Astrocyte of the cerebellum (primary cell): Measurements from ENCODE around the gene LAMTOR2.

ENCODE experiments used
- DNase-seq: peaks from one replicate; pipeline ENCODE4 v3.0.0-alpha.2; 2011; ENCODE audit warnings: low read depth
- H3K4me3 ChIP-seq: 2 replicates; pipeline ENCODE4 v1.5.1; 2011; ENCODE audit warnings: mild to moderate bottlenecking, low read depth, low read length, moderate library complexity
- in situ Hi-C: cut with HindIII; loops from 2 replicates; pipeline ENCODE4 v1.10.0; 2017; ENCODE audit warnings: low sequenced_read_pairs
- TF ChIP-seq, protein P1 (sequence below): IDR thresholded peaks from 2 replicates; pipeline ENCODE4 v1.5.1; 2012; ENCODE audit warnings: low read length, low read depth, moderate library complexity, mild to moderate bottlenecking; ENCODE audit errors: missing control alignments

The LAMTOR2 gene

DNA sequence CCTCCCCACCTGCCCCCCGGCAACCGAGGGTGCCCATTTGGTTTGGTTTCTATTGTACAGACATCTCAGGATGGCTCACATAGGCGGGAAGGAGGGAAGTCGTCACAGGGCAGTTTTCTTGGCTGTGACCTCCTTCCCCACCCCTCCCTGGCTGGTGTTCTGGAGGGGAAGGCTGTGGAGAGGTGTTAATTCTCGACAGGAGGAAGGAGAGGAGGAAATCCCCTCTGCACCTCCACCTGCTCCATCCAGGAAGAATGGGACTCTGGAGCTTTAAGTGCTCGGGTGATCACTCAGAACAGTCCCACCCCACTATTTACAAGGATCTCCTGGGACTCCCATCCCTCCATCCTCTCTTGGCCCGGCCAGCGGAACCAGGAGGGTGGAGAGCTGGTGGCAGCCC, 20.1 kb downstream of the LAMTOR2 start:
- in situ Hi-C loops, result no loop called here
- H3K4me3 ChIP-seq, result no peak overlapping the region
- DNase-seq, result no peak
- TF ChIP-seq, protein P1, sequence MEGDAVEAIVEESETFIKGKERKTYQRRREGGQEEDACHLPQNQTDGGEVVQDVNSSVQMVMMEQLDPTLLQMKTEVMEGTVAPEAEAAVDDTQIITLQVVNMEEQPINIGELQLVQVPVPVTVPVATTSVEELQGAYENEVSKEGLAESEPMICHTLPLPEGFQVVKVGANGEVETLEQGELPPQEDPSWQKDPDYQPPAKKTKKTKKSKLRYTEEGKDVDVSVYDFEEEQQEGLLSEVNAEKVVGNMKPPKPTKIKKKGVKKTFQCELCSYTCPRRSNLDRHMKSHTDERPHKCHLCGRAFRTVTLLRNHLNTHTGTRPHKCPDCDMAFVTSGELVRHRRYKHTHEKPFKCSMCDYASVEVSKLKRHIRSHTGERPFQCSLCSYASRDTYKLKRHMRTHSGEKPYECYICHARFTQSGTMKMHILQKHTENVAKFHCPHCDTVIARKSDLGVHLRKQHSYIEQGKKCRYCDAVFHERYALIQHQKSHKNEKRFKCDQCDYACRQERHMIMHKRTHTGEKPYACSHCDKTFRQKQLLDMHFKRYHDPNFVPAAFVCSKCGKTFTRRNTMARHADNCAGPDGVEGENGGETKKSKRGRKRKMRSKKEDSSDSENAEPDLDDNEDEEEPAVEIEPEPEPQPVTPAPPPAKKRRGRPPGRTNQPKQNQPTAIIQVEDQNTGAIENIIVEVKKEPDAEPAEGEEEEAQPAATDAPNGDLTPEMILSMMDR, result no peak

DNA sequence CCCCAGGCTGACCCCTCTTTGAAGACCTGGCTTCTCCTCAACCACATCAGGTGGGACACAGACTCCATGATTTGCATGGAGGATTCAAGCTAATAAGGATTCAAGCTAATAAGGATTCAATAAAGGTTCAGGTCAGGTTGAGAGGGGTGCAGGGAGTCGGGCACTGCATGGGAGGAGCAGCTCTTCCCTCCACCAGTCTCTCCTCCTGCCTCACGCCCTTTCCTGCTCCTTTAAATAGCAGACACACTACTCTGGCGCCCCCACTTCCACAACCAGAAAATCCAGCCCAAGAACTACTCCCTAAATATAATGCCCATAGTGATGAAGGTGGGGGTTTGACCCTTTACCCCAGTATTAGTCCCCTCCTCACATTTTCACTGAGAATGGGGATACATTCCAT, 20.6 kb downstream of the LAMTOR2 start:
- DNase-seq, result no peak
- TF ChIP-seq, protein P1, result no peak
- H3K4me3 ChIP-seq, result no peak overlapping the region
- in situ Hi-C loops, result no loop called here

DNA sequence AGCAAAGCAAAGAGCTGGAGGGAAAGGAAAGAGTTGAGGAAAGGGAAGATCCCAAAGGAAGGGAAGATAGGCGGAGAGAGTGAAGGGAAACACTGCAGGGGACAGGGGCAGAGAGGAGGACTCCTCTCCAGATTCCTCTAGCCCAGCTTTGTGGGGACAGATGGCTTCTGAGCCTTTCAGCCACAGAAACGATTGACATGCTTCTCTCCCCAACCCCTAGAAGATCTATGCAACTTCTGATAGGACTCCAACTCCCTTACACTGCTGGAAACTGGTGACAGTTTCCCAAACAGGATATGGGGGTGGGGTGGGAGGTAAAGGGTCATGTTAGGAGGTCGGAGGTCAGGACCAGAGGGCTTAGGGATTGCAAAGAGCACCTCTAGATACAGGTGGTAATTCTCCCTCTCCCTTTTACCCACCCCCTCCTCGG, 21.2 kb downstream of the LAMTOR2 start:
- TF ChIP-seq, protein P1, result no peak
- in situ Hi-C loops, result no loop called here
- no peak for DNase-seq
- no peak overlapping the region for H3K4me3 ChIP-seq

DNA sequence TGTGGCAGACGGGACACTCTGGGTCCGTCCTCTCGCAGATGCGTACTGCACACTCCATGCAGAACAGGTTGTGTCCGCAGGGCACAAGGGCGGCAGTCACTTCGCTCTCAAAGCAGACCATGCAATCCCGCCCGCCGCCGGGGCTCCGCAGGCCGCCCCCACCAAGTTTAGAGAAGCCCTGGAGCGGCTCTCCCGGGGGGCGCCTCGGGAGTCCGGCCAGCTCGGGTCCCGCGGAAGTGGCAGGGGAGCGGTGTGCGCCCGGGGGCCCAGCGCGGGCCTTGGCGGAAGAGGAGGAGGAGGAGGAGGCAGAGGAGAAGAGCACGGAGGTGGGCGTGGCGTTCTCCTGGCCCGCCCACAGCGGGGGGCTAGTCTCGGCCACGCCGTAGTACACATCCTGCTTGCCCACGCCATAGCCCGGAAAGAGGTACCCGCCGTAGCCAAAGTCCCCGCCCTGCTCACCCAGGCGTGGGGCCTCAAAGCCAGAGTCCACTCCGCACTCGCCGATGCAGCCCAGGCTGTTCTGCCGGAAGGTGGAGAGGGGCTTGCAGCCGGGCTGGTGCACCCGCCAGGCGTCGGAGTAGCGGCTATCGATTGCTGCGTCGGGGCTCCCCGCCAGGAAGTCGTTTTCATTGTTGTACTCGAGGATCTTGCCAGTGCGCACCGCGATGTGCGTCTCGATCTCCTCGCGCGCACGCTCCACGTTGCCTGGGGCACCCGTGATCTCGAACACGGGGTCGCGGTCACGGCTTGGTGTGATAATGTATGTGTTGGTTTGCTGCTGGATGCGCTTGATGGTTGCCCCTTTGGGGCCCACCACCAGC, 22.2 kb downstream of the LAMTOR2 start:
- no peak for DNase-seq
- in situ Hi-C loops, result no loop called here
- H3K4me3 ChIP-seq, result no peak overlapping the region
- TF ChIP-seq, protein P1, result no peak

DNA sequence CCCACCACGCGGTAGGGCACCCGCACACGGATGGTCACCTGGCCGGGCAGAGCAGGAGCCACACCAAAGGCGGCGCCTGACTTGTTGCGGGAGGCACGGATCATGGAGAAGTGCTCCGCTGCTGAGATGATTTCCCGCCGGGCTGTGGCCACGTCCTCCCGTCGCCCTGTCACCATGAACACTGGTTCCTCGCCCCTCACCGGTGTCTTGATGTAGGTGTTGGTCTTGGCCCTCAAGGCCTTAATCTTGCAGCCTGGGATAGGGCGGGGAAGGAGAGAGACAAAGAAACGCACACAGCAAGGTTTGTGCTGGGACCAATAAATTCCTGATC, 22.8 kb downstream of the LAMTOR2 start:
- no peak overlapping the region for H3K4me3 ChIP-seq
- in situ Hi-C loops, result no loop called here
- no peak for DNase-seq
- TF ChIP-seq, protein P1, result no peak

DNA sequence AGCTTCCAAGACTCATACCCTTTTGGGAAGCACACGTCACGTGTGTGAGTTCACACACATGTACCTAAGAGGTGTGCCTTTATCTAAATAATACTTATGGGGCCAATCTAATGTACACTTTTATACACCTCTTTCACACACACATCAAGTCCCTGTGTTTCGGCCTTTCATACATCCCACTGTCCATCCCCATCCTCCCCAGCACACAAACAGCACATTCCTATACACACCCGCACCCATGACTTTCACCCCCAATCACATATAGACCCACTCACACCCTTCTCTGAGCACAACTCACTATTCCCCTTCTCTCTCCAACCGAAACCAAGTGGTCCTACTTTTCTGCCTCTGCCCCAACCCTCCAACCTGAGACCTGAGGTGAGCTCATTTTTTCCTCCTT, 24.1 kb downstream of the LAMTOR2 start:
- DNase-seq, result no peak
- peak overlapping the region; percentile 18 for H3K4me3 ChIP-seq
- in situ Hi-C loops, result no loop called here
- TF ChIP-seq, protein P1, result no peak
